Measurements from ENCODE around the gene B3GAT1.

B3GAT1 gene

DNA sequence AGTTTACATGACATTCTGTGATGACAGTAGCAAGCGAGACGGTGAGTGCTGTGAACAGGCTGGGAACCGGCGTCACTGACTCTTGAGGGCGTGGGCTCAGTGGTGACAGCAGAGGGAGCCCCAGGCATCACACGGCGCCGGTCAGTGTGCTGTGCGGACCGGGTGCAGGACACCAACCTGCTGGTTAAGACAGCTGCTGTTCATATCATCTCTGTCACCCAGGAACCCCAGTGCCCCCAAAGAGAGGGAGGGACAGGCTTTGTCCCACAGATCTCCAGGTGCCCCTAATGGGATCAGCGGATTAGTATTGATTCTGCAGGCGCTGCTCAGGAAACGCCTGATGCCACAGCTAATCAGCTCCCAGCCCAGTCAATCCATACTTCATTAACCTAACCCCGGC, 18.4 kb downstream of the B3GAT1 start:
- no peak for DNase-seq (ENCODE audit: low read depth in 2 of 3, low spot score in 2 of 3)

DNA sequence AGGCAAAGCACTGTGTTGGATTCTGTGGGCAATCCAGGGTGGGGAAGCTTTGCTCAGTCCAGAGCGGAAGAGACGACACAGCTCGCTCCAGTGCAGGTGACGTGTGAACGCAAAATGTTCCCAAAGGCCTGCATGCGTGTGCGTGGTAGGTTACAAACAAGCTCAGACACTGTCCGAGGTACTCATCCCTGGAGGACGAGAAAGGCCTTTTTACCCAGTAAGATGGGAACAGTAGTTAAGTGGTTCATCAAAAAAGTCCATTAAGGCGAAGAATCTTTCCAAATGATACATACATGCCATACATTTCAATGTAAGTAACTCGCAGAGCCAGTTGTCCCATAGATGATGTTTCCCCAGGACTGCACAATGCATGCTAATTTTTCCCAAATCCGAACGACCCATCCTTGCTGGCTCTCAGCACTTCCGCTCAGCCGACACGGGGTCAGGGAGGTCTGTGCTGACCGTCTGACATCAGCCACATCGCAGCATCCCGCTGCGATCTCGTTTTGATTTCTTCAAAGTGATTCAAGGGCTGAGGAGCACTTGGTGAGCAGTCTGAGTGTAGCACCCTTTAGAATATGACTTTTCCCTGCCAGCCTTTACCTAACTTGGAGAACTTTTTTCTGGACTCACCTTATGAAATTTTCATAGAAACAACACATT, 19.0 kb downstream of the B3GAT1 start:
- DNase-seq (ENCODE audit: low read depth in 2 of 3, low spot score in 2 of 3), result no peak

DNA sequence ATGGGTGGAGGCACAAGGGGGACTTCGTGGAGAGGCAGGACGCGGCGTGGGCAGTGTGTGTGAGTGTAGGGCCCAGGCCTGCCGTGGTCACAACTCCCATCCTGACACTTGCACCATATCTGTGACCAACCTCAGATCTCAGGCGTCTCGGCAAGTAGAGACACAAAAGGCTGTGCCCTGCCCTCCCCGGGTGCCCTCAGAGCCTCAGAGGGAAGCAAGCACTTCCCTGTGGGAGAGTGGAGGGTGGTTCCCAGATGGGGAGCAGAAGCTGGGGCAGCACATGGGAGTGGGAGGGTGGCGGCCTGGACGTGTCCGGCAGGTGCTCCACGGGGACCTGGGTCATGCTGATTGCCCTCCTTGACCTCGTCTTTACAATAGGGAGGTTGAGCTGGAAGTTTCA, 20.4 kb downstream of the B3GAT1 start:
- no peak for DNase-seq (ENCODE audit: low read depth in 2 of 3, low spot score in 2 of 3)

DNA sequence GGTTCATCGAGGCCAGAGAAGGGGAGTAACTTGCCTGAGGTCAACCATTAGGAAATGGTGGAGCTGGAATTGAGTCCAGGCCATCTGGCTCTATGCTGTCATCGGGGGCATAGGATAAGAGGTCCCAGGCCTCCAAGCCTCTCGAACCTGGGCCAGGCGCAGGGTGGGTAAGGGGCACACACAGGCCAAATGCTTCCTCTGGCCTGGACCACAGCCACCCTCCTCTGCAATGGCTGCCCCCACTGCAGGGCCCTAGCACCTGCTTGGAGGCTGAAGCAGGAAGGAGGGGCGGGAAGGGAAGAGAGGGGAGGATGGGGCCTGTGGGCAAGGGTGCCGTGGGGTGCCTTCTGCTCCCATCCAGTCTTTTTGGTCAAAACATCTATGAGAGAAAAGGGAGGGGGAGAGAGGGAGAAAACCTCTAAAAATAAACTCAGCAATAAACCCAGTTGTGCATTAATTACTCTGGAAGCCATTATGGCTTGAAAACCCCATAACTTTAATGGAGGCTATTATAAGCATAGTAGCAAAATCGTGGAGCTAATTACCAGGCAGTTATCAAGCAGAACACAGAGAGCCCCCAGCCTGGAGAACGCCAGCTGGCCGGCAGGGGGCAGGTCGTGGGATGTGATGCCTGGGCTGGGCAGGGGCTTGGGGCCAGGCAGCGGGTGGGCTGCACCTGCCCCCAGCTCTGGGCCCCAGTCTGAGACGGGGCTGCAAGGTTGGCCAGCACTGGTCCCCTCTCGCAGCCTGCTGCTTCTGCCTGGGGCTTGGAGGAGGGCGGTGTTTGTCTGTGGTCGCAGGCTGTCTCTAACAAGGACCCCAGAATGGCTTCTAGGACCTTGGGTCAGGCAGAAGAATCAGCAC, 21.1 kb downstream of the B3GAT1 start:
- DNase-seq (ENCODE audit: low read depth in 2 of 3, low spot score in 2 of 3), result no peak

DNA sequence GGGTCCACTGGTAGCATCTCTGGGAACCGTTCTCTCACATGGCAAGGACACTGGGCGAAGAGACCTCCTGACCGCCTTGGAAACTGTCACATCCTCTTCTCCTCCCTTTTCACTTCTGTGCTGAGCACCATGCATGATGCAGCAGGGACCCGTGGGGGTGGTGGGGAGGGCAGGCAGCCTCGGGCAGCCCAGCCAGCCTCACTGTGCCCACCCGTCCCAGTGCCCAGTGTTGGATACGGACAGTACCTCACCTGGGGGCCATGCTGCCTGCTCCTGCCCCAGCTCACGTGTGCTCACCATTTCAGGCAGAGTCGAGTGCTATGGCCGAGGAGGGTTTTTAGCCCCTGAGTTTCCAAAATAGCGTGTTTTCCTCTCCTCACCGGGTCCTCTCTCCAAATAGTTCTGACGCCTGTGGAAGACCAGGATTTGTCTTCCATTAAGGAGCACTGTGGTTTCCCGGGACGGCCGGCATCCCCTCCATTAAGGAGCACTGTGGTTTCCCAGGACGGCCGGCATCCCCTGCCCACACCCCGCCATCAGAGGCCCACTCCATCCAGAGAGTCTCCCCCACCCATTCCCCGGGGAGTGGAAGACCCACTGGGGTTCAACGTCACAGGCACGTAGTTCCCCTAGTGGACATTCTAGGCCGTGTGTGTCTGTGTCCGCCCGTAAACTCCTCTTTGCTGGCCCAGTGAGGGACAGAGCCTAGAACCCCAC, 22.4 kb downstream of the B3GAT1 start:
- DNase-seq (ENCODE audit: low read depth in 2 of 3, low spot score in 2 of 3), result no peak

DNA sequence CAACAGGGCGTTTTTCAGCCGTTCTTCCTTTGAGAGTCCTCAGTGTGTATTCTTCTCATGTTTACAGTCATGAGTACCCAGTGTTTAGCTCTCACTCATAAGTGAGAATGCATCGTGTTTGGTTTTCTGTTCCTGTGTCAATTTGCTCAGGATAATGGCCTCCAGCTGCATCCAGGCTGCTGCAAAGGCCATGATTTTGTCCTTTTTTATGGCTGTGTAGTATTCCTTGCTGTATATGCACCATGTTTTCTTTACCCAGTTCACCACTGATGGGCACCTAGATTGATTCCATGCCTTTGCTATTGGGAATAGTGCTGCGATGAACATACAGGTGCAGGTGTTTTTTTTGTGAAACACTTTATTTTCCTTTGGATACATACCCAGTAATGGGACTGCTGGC, 23.5 kb downstream of the B3GAT1 start:
- no peak for DNase-seq (ENCODE audit: low read depth in 2 of 3, low spot score in 2 of 3)

DNA sequence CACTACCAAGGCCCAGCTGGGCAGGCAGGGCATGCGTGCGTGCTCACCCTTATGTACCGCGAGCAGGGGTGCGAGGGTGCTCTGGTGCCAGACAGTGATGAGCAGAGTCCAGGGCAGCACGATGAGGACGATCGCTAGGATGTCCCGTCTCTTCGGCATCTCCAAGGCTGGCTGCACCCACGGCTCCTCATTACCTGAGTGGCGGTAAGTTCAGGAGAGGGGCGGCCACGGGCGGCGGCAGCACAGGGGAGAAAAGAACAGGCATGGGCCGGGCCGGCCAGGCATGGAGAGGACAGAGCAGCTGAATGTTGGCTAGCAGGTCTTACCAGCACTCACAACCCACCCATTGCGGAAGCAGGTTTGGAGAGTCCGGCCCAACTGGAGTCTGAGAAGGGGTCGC, 24.5 kb downstream of the B3GAT1 start:
- no peak for DNase-seq (ENCODE audit: low read depth in 2 of 3, low spot score in 2 of 3)

DNA sequence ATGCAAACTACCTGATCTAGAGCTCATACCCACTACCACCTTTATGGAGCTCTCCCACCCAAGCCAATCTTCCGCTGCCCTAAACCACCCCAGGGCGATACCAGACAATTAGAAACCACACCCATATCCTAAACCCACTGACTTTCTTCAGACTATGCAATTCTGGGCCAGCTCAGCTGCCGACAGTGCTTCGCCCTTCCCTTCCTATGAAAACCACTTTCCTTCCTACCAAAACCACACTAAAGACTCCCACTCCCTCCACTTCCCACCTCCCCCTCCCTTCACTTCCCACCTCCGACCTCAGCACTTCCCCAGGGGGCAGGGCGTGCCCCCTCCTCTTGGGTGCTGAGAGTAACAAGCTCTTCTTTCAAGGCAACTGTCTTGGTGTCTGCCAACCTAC, 25.1 kb downstream of the B3GAT1 start:
- no peak for DNase-seq (ENCODE audit: low read depth in 2 of 3, low spot score in 2 of 3)

DNA sequence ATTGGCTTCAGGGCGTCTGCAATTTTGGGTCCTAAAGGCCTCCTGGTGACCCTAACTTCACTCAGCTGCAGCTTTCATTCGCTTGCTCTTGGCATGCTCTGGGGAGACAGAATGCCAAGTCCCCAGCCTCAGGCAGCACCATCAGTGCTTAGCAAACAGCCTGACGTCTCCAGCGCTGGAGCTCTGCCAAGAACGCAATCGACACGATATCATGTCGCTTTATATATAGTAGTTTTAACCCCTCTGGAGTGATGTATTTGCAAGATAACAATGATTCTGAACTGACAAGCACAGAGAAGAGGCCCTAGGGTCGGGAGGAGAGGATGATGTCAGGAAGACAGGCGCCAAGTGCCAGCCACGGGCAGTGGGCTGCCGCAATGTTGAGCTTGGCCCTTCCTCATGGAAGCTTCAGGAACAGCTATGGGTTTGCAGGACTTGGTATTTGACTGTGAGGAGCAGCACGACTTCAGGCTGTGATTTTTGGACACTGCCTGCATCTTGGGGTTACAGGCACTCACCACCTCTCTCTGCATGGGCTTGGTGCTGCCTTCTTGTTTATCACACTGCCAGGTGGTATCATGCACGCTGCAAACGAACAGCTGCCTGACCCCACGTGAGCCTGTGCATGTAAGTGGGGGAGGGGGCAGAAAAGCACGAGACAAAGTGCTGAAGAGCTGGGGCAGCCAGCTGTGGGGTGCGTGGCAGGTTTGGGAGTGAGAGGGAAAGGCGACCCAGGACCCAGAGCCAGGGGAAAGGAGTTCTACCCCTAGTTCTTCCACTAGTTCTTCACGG, 26.1 kb downstream of the B3GAT1 start:
- DNase-seq (ENCODE audit: low read depth in 2 of 3, low spot score in 2 of 3), result no peak

DNA sequence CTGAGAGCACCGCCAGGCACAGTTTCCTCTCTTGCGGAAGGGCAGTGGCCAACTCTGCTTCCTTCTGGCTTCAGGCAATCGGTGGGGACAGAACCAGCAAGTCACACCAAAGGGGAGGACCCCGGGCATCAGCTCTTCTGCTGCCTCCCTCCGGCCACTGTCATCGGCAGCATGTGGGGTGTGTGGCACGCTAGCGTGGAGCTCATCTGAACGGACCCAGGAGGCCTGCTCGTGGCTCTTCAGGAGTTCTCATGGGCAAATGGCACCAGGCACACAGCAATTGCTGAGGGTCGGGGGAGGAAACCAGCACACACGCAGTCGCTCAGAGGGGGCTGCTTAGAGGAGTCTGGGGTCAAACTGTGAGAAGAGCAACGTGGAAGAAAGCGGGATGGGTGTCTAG, 26.9 kb downstream of the B3GAT1 start:
- DNase-seq (ENCODE audit: low read depth in 2 of 3, low spot score in 2 of 3), result no peak

DNA sequence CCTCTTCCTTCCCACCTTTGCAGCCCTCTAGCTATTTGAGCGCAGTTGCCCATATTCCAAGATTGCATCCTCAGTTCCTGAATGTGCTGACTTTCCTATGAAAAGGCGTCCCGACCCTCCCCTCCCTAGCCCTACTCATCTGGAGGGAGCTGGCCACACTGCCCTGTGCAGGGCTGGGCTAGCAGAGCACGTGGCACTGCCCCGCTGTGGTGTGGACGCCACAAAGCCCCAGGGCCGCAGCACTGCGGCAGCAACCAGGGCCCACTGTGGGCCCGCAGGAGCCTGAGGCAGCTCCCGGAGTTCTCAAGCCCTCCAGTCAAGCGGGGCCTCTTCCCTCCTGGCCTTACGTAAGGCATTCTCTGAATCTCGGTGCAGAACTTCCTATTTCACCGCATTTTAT, 27.6 kb downstream of the B3GAT1 start:
- no peak for DNase-seq (ENCODE audit: low read depth in 2 of 3, low spot score in 2 of 3)

DNA sequence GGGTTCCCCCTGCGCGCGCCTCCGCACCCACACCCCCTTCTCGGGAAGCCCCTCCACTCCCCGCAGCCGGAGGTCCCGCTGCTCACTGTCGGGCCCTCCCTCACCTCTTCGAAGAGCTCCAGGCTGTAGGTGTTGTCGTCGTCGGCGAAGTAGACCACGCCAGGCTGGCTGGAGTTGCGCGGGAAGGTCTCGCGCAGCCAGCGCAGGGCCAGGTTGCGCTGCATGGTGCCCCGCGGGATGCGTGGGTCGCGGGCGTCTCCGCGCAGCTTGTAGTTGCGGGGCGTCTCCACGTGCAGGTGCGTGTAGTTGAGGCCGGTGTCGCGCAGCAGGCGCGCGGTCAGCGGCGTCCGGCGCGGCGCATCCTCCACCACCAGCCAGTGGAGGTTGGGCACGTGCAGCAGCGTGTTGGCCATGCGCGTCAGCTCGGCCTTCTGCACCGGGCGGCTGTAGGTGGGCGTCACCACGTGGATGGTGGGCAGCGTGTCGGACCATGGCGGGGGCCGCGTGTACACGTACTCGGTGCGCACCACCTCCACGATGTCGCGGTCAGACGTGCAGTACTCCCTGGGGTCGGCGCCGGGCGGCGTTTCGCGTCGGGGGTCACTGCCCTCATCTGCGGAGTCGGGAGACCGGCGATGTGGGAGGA, 28.3 kb downstream of the B3GAT1 start:
- no peak for DNase-seq (ENCODE audit: low read depth in 2 of 3, low spot score in 2 of 3)

DNA sequence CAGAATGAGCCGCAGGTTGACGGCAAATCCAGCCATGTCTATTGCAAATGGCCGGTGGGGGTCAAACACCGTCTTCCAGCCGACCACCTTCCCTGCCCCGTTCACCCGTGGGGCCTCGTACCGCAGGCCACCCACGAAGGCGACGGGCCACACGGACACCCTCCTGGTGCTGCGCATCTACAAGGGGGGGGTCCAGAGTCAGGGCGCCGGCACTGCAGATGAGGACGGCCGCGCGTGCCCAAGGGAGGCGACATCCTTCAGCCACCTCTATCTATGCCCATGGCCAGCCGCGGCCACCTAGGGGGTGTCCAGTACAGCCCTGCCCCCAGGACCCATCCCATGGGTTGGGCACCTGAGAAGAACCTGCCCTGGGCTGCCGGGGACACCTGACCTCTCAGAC, 29.2 kb downstream of the B3GAT1 start:
- no peak for DNase-seq (ENCODE audit: low read depth in 2 of 3, low spot score in 2 of 3)

DNA sequence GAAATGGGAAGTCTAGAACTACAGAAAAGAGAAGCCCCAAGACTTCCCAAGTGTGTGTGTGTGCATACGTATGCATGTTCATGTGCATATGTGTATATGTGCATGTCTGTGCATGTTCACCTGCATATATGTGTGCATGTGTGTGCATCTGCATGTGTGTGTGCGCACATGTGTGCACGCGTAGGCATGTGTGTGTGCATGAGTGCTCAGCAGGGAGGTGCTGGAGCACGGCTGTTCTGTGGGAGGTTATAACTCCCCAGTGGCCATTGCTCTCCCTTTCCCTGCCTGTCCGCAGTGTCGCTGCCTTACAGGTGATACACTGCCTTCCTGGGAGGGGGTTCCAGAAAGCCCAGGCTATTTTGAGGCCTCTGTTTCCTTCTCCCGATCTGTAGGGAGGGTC, 29.8 kb downstream of the B3GAT1 start:
- DNase-seq (ENCODE audit: low read depth in 2 of 3, low spot score in 2 of 3), result no peak

DNA sequence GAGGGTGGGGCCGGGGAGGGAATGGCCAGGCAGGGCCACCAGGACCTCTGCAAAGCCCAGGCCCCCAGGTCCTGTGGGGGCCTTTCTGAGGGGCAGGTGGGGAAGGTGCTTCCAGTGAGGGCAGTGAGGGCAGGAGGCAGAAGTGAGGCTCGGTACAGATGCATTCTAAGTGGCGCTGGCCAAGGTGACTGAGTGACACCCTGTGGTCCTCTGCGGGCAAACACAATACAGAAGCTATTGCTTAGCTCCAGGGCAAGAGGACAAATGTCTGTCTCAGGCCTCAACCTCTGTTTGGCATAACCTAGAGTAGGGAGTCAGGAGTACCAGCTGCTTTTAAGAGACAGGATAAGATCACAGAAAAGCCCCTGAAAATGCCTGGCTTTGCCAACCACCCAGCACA, 31.3 kb downstream of the B3GAT1 start:
- DNase-seq (ENCODE audit: low read depth in 2 of 3, low spot score in 2 of 3), result no peak

DNA sequence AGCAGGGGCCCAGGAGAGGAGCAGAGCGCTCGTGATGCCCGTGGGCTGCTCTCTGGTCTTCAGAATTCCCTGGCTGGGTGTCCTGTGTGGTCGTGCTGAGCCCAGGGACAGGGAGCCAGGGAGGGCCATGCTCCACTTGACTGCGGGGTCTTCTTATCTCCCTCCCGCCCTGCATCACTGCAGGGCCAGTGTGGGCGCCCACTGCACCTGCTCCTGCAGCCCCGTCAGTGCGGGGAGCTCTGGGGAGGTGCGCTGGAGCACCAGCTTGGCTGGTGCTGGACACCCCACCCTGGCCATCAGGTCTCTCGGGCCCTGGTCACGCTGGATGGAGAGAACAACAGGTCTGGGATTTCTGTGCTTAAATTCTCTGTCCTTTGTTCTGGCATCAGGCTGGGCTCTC, 31.8 kb downstream of the B3GAT1 start:
- no peak for DNase-seq (ENCODE audit: low read depth in 2 of 3, low spot score in 2 of 3)

DNA sequence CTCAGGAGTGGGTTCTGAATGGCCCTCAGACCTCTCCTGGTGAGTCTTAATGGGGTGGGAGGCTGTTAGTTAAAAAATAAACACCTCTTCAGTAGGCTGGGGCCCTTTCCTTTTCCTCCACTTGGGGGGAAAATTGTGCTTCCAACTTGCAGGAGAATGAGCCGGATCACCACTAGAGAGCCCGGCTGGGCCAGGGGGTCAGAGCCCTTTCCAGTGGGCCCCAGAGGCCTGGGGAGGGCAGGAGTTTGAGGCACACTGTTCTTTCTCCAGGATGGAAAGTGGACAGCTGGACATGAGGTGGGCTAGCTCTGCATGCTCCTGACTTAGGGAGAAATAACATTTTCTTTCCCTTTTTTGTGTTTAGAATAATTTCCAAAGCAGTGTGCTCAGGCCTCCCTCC, 32.8 kb downstream of the B3GAT1 start:
- no peak for DNase-seq (ENCODE audit: low read depth in 2 of 3, low spot score in 2 of 3)

DNA sequence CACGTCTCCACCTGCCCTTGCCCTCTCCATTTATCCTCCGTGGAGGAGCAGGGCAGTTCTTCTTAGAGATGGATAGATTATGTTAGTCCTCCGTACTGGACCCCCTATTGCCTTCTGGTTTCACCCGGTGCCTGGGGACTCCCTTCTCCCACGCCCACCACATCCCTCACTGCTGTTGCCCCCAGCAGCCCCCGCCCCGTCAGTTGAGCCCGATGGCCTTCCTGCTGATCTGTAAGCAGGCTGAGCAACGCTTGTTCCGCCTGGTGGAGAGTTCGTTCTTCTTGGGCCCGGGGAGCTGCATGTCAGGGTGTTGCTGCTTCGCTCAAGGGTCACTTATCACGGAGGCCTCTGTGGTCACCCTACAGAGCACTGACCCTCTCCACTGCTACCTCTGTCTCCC, 34.2 kb downstream of the B3GAT1 start:
- DNase-seq (ENCODE audit: low read depth in 2 of 3, low spot score in 2 of 3), result no peak

DNA sequence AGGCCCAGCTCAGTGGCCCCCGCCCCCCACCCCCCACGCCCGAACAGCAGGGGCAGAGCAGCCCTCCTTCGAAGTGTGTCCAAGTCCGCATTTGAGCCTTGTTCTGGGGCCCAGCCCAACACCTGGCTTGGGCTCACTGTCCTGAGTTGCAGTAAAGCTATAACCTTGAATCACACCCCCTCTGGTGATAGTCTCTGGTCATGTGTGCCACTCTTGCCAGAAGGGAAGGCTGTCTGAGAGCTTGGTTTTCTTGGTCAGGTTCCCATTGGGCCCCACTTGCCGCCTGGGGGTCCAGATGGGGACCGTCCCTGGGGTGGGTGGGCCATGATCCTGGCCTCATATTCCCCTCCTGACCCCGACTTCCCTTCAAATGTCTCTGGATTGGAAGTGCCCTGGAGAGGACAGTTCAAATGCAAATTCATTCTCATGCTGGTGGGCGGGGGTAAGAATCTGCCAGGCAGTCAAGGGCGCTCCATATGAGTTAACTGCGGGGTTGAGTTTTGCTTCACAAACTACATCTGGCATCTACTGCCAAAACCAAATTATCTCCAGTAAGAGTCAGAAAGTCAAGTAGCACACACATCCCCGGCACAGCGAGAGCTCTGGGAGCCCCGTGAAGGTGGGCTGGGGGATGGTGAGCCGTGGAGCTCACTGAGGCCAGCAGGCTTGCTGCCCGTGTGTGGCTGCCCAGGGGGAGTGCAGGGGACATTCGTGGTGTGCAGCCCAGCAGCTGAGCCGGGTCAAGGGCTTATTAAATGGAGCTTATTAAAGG, 35.7 kb downstream of the B3GAT1 start:
- no peak for DNase-seq (ENCODE audit: low read depth in 2 of 3, low spot score in 2 of 3)

DNA sequence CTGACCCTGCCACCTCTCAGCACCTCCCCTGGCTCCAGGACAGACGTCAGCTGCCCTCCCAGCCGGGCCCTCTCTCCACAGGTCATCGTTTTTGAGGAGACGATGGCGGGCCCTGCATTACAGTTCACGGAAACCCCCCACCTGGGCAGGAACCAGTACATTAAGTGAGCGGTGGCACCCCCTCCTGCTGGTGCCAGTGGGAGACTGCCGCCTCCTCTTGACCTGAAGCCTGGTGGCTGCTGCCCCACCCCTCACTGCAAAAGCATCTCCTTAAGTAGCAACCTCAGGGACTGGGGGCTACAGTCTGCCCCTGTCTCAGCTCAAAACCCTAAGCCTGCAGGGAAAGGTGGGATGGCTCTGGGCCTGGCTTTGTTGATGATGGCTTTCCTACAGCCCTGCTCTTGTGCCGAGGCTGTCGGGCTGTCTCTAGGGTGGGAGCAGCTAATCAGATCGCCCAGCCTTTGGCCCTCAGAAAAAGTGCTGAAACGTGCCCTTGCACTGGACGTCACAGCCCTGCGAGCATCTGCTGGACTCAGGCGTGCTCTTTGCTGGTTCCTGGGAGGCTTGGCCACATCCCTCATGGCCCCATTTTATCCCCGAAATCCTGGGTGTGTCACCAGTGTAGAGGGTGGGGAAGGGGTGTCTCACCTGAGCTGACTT, 37.0 kb downstream of the B3GAT1 start:
- no peak for DNase-seq (ENCODE audit: low read depth in 2 of 3, low spot score in 2 of 3)

Data from activated CD8-positive, alpha-beta memory T cell treated with anti-CD3 and anti-CD28 coated beads for 48 hours (primary cell).